ENCODE results near the gene PPP1R14C. TPM values are rescaled to one million over a fixed set of nuclear protein-coding genes. Genes with fewer than 3 reads are reported as not detected.

Gene PPP1R14C
- total and polyA plus RNA-seq, 10 of the 15 experiments (the other 5 are each of a cell fraction or from before 2014, with no cell fraction given): 0.07 to 1.6 (median 0.13) TPM; not detected in 4

GRCh38 chr6:150298676-150299075 lies 155.8 kb downstream of the PPP1R14C start:
- Histone ChIP-seq H4K20me1 (ENCODE audit: control insufficient read depth, insufficient read depth) (no peaks in the 10 kb centered on the region), H3K4me2 (ENCODE audit: control insufficient read depth, insufficient read depth) (no peak overlapping the region), H3K27me3 (replicated peaks in 1 of 2; ENCODE audit: control insufficient read depth in 2 of 2, insufficient read depth in 2 of 2, low read length in 1 of 2) (no peaks in the 10 kb centered on the region; a peak in 1 of 4 replicates), H3K9me3 (replicated peaks; ENCODE audit: control insufficient read depth, insufficient read depth, low read length) (peaks cover 7% of the 10 kb centered on the region; the same call in 2 of the 3 replicates), H3K9ac (ENCODE audit: control insufficient read depth, insufficient read depth, low read length) (no peak overlapping the region), H2AFZ (ENCODE audit: control insufficient read depth, low read depth, low read length) (no peak overlapping the region), H3K4me3 (no peak overlapping the region), H3K4me1 (ENCODE audit: control insufficient read depth, insufficient read depth, low read length) (no peaks in the 10 kb centered on the region), H3K79me2 (ENCODE audit: control insufficient read depth, insufficient read depth, low read length) (no peaks in the 10 kb centered on the region), H3K27ac (ENCODE audit: control insufficient read depth, insufficient read depth) (no peak overlapping the region), H3K36me3 (ENCODE audit: control insufficient read depth in 2 of 2, insufficient read depth in 2 of 2, low read length in 1 of 2) (no peaks in the 10 kb centered on the region)
- intact Hi-C loops (cut with micrococcal nuclease; ENCODE audit: unreplicated experiment): no loop called here
- SMC1A ChIA-PET (ENCODE audit: uncharacterized antibody, unreplicated experiment): no interaction called here
- CTCF ChIA-PET: interaction anchor here (0.9 kb wide), 1 partner anchor 97 kb away, joined by 3 read pairs; no protein-coding TSS in a partner anchor
- DNase-seq (ENCODE audit: low read depth, low spot score): no peak
- ATAC-seq: no peak
- BruUV-seq (replicated peaks): no TSS peak
- 79% methylated on average over 1 of the region's 1 CpG for WGBS (ENCODE audit: insufficient coverage, insufficient replicate concordance, low lambda C conversion rate, missing lambda C conversion rate)
- in situ Hi-C loops (cut with MboI): no loop called here
- RAD21 ChIA-PET (ENCODE audit: unreplicated experiment): no interaction called here
- POLR2A ChIA-PET: no interaction called here
- no peak for FAIRE-seq
- TF ChIP-seq ETV6 (conservative IDR thresholded peaks at IDR 0.05 in 1 of 2, IDR thresholded peaks at IDR 0.05 in 1 of 2; ENCODE audit: borderline replicate concordance in 1 of 2, low read depth in 1 of 2): no peak
- no peak for TF ChIP-seq KAT2A (conservative IDR thresholded peaks at IDR 0.05; ENCODE audit: control insufficient read depth, low read depth, low read length)
- no peak for TF ChIP-seq BCL11A (IDR thresholded peaks at IDR 0.05; ENCODE audit: low read depth, low read length)
- TF ChIP-seq SMAD1 (IDR thresholded peaks at IDR 0.05; ENCODE audit: low read depth, partially characterized antibody): no peak
- no peak for TF ChIP-seq IKZF1 (conservative IDR thresholded peaks at IDR 0.05)
- no peak for TF ChIP-seq RCOR1 (conservative IDR thresholded peaks at IDR 0.05; ENCODE audit: low read depth, low read length)
- TF ChIP-seq IKZF2 (IDR thresholded peaks at IDR 0.05): no peak
- TF ChIP-seq, protein P1, sequence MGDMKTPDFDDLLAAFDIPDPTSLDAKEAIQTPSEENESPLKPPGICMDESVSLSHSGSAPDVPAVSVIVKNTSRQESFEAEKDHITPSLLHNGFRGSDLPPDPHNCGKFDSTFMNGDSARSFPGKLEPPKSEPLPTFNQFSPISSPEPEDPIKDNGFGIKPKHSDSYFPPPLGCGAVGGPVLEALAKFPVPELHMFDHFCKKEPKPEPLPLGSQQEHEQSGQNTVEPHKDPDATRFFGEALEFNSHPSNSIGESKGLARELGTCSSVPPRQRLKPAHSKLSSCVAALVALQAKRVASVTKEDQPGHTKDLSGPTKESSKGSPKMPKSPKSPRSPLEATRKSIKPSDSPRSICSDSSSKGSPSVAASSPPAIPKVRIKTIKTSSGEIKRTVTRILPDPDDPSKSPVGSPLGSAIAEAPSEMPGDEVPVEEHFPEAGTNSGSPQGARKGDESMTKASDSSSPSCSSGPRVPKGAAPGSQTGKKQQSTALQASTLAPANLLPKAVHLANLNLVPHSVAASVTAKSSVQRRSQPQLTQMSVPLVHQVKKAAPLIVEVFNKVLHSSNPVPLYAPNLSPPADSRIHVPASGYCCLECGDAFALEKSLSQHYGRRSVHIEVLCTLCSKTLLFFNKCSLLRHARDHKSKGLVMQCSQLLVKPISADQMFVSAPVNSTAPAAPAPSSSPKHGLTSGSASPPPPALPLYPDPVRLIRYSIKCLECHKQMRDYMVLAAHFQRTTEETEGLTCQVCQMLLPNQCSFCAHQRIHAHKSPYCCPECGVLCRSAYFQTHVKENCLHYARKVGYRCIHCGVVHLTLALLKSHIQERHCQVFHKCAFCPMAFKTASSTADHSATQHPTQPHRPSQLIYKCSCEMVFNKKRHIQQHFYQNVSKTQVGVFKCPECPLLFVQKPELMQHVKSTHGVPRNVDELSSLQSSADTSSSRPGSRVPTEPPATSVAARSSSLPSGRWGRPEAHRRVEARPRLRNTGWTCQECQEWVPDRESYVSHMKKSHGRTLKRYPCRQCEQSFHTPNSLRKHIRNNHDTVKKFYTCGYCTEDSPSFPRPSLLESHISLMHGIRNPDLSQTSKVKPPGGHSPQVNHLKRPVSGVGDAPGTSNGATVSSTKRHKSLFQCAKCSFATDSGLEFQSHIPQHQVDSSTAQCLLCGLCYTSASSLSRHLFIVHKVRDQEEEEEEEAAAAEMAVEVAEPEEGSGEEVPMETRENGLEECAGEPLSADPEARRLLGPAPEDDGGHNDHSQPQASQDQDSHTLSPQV (IDR thresholded peaks at IDR 0.05): no peak
- no peak for TF ChIP-seq PAX5 (IDR thresholded peaks at IDR 0.05; ENCODE audit: borderline replicate concordance, low read depth, low read length)
- no peak for TF ChIP-seq E4F1 (IDR thresholded peaks at IDR 0.05; ENCODE audit: borderline replicate concordance, partially characterized antibody)
- no peak for TF ChIP-seq ZBED1 (IDR thresholded peaks at IDR 0.05; ENCODE audit: borderline replicate concordance)
- TF ChIP-seq MTA3 (IDR thresholded peaks at IDR 0.05; ENCODE audit: borderline replicate concordance, low read length): no peak
- no peak for TF ChIP-seq DPF2 (IDR thresholded peaks at IDR 0.05)
- no peak for TF ChIP-seq LARP7 (IDR thresholded peaks at IDR 0.05)
- no peak for TF ChIP-seq GABPA (IDR thresholded peaks at IDR 0.05; ENCODE audit: low read depth)

All from GM12878 (cell line).